Measurements from ENCODE around the gene RRP12.

RRP12 gene

GRCh38 chr10:97335188-97335619 lies 65.9 kb downstream of the RRP12 start:
- DNase-seq (ENCODE audit: low spot score), result no peak

GRCh38 chr10:97334370-97335175 lies 66.6 kb downstream of the RRP12 start, which contains the start of gene FRAT2:
TSS of gene FRAT2 (minus strand) at chr10:97334729. CDS start at chr10:97334572, 157 bp downstream.
- peak; percentile 99 for DNase-seq (ENCODE audit: low spot score)

GRCh38 chr10:97333601-97334369 lies 67.4 kb downstream of the RRP12 start:
- DNase-seq (ENCODE audit: low spot score), result peak; percentile 49

GRCh38 chr10:97333351-97333600 lies 67.9 kb downstream of the RRP12 start:
- DNase-seq (ENCODE audit: low spot score), result no peak

- DNase-seq (ENCODE audit: low spot score), result peak; percentile 83
Measured at GRCh38 chr10:97332591-97333350, 68.4 kb downstream of the RRP12 start.

GRCh38 chr10:97331153-97331703 lies 69.9 kb downstream of the RRP12 start:
- no peak for DNase-seq (ENCODE audit: low spot score)

GRCh38 chr10:97329766-97330165 lies 71.4 kb downstream of the RRP12 start:
- no peak for DNase-seq (ENCODE audit: low spot score)

- no peak for DNase-seq (ENCODE audit: low spot score)
Measured at GRCh38 chr10:97328646-97329453, 72.3 kb downstream of the RRP12 start.

- DNase-seq (ENCODE audit: low spot score), result no peak
Measured at GRCh38 chr10:97327348-97328294, 73.5 kb downstream of the RRP12 start.

- DNase-seq (ENCODE audit: low spot score), result no peak
Measured at GRCh38 chr10:97325754-97326153, 75.4 kb downstream of the RRP12 start.

GRCh38 chr10:97323501-97323900 lies 77.6 kb downstream of the RRP12 start:
- no peak for DNase-seq (ENCODE audit: low spot score)

- DNase-seq (ENCODE audit: low spot score), result no peak
Measured at GRCh38 chr10:97321804-97322190, 79.3 kb downstream of the RRP12 start.

- no peak for DNase-seq (ENCODE audit: low spot score)
Measured at GRCh38 chr10:97321032-97321803, 79.9 kb downstream of the RRP12 start.

- DNase-seq (ENCODE audit: low spot score), result no peak
Measured at GRCh38 chr10:97320480-97321031, 80.6 kb downstream of the RRP12 start.

- peak; percentile 40 for DNase-seq (ENCODE audit: low spot score)
Measured at GRCh38 chr10:97319671-97320479, 81.3 kb downstream of the RRP12 start.

GRCh38 chr10:97318772-97319651 lies 82.1 kb downstream of the RRP12 start, which contains the start of gene FRAT1:
TSS of gene FRAT1 (plus strand) at chr10:97319271. CDS start at chr10:97319454, 183 bp downstream.
- DNase-seq (ENCODE audit: low spot score), result peak; percentile 86

GRCh38 chr10:97314671-97315070 lies 86.5 kb downstream of the RRP12 start:
- no peak for DNase-seq (ENCODE audit: low spot score)
